Superior temporal gyrus (tissue), 1 donor: ENCODE measurements around the gene MAZ.
A peak's percentile ranks its signal among the peaks of the same experiment; 100 is the strongest.
"Not testable (repeated sequence)": the region's sequence is repeated elsewhere in the genome, so short reads cannot be mapped to it uniquely, and the experiment has no call there.

ENCODE experiments used
- DNase-seq: peaks from one replicate; pipeline ENCODE4 v3.0.0-alpha.2; 2016; ENCODE audit errors: extremely low spot score

Gene MAZ

GRCh38 chr16:29825145-29826044, 19.1 kb downstream of the MAZ start:
- peak; percentile 61 for DNase-seq

- DNase-seq = no peak
These were observed 20.0 kb downstream of the MAZ start for GRCh38 chr16:29826342-29826695.

DNA sequence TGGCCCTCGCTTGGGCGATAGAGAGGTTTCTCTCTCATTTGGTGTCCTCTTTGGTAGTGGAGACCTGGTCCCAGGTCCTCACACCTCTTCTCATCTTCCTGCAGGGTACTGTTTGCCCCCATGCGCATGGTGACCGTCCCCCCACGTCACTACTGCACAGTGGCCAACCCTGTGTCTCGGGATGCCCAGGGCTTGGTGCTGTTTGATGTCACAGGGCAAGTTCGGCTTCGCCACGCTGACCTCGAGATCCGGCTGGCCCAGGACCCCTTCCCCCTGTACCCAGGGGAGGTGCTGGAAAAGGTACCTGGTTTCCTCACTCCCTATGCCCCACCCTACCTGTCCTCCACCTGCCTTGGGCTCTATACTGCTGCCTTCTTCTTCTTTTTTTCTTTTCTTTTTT, 24.4 kb downstream of the MAZ start:
- no peak for DNase-seq

DNA sequence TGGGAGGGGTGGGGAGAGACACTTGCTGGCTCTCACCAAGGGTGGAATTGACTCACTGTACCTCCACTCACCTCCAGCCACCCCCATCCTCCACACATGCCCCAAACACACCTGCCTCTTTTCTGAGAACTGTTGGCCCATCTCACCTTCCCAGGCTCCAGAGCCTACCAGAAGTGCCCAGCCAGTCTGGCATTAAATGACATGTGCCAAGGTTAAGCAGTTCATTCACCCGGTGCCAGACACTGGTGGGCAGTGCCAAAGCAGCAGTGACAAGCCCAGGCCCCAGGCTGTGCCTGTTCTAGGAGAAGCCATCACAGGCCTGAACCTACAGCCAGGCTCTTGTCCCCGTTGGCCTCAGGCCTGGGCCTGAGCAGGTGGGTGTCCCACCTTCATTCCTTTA, 25.2 kb downstream of the MAZ start:
- DNase-seq = no peak

GRCh38 chr16:29833219-29833618, 26.9 kb downstream of the MAZ start:
- DNase-seq = not testable (repeated sequence)

- no peak for DNase-seq
These were observed 27.8 kb downstream of the MAZ start for GRCh38 chr16:29834079-29834478.

DNA sequence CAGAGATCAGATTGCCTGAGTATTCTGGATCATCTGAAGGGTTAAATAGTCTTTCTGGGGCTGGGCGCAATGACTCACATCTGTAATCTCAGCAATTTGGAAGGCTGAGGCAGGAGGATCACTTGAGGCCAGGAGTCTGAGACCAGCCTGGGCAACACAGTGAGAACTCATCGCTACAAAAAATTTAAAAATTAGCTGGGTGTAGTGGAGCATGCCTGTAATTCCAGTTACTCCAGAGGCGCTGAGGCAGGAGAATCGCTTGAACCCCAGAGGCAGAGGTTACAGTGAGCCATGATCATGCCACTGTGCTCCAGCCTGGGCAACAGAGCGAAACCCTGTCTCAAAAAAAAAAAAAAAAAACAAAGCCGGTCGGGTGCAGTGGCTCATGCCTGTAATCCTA, 29.6 kb downstream of the MAZ start:
- DNase-seq = no peak

DNA sequence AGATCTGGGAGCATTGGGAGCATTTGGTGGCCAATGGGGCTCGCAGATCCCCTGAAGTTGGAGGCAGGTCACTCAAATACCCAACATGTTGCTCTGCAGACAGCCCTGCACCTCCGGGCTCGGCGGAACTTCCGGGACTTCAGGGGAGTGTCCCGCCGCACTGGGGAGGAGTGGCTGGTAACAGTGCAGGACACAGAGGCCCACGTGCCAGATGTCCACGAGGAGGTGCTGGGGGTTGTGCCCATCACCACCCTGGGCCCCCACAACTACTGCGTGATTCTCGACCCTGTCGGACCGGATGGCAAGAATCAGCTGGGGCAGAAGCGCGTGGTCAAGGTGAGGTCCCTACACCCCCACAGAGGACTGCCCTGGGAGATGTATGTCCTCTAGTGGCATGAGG, 30.3 kb downstream of the MAZ start:
- DNase-seq = no peak

DNA sequence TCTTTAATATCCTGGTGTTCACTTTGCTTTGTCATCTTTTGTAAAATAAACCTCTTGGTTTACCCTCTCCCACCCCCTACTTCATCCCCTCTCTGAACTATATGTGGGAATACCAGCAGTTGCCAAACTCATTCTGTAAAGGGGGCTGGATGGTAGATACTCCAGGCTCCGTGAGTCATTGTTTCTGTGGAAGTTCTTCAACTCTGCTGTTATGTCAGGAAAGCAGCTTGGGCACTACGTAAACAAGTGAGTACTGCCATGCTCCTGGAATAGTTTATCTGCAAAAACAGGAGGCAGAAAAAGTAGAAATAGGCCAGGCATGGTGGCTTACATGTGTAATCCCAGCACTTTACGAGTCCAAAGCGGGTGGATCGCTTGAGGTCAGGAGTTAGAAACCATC, 31.5 kb downstream of the MAZ start:
- no peak for DNase-seq

DNA sequence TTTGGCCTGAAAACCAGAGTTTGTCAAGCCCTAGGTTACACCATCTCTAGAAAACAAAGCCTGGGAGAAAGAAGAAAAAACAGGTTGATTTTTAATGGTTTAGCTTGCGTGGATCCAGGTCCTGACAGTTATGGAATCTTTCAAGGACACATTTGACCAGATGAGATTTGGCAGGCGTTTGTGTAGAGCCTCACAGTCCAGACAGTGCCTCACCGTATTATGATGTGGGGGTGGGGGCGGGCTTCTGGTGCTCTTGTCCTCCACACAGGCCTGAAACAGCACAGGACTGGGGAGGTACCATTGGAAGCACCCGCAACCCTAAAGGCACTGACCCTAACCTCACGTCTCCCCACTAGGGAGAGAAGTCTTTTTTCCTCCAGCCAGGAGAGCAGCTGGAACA, 33.5 kb downstream of the MAZ start:
- no peak for DNase-seq

GRCh38 chr16:29840240-29840639, 33.9 kb downstream of the MAZ start:
- no peak for DNase-seq

- no peak for DNase-seq
These were observed 35.3 kb downstream of the MAZ start for GRCh38 chr16:29841631-29842030.

GRCh38 chr16:29842732-29843346, 36.5 kb downstream of the MAZ start:
- no peak for DNase-seq

- no peak for DNase-seq
These were observed 37.6 kb downstream of the MAZ start for GRCh38 chr16:29843931-29844330.

DNA sequence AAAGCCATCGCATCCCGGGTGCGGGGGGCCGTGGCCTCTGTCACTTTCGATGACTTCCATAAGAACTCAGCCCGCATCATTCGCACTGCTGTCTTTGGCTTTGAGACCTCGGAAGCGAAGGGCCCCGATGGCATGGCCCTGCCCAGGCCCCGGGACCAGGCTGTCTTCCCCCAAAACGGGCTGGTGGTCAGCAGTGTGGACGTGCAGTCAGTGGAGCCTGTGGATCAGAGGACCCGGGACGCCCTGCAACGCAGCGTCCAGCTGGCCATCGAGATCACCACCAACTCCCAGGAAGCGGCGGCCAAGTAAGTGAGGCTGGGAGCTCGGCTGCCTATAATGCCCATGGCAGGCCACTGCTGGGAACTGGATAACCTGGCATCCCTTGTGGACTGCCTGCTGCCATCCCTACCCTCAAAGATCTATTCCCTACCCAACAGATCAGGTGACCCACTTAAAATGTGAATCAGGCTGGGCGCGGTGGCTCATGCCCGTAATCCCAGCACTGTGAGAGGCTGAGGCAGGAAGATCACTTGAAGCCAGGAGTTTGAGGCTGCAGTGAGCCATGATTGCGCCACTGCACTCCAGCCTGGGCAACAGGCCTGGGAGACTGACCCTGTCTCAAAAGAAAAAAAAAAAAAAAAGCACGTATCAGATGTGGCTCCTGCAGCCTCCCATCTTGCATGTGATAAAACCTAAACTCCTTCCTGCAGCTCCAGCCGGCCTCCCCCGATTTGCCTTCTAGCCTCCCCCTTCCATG, 38.4 kb downstream of the MAZ start:
- DNase-seq = no peak

- no peak for DNase-seq
These were observed 39.3 kb downstream of the MAZ start for GRCh38 chr16:29845656-29846055.

DNA sequence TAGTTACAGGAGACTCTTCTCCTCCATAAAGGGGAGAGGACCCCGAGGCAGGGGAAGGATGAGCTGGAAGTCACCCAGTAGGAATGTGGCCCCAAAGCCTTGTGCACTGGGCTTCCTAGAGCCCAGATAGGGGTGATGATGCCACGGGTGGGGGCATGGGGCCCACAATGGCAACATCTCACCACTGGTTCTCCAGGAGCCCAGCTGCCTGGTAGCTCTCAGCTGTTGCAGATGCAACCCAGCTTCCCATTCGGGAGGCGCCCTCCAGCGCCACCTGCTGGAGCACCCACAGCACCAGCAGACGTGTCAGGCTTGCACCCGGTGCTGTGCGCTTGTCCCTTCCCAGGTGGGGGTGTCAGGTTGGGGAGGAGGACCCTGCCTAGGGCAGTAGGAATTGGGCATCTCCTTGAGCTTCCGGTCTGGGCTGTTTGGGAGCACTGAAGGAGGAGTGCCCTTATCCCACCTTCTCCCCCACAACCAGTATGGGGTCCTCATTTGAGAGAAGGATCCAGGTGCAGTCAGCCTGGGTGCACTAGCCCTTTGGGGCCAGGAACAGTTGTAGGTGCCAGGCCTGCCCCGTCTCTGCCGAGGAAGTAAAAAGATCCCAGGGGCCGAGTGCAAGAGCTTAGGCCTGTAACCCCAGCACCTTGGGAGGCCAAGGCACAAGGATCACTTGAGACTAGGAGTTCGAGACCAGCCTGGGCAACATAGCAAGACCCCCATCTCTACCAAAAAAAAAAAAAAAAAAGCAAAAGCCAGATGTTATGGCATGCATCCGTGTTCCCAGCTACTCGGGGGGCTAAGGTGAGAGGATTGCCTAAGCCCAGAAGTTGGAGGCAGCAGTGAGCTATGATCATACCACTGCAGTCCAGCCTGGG, 42.3 kb downstream of the MAZ start:
- DNase-seq = peak; percentile 76

- DNase-seq = peak; percentile 56
These were observed 43.2 kb downstream of the MAZ start for GRCh38 chr16:29849505-29849904.

- DNase-seq = no peak
These were observed 44.7 kb downstream of the MAZ start for GRCh38 chr16:29850998-29851397.

GRCh38 chr16:29852654-29853053, 46.3 kb downstream of the MAZ start:
- DNase-seq = peak; percentile 40

DNA sequence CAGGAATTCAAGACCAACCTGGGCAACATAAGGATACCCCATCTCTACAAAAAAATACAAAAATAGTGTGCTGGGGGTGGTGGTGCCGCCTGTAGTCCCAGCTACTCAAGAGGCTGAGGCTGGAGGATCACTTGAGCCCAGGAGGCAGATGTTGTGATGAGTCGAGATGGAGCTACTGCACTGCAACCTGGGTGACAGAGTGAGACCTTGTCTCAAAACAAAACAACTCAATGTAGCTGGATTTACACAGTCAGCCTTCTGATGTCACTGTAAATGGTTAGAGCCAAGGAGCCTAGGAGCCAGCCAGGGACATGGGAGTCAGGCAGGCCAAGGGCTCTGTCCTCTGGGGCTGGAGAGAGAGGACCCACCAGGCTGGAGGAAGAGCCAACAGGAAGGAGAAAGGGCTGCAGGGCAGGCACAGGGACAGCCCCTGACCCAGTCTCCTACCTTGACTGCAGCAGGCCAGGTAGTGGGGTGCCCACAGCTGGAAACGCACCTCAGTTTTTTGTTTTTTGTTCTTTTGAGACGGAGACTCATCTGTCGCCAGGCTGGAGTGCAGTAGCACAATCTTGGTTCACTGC, 48.3 kb downstream of the MAZ start:
- no peak for DNase-seq
